Ishikawa (cell line): Measurements from ENCODE around the gene DENND11.

ENCODE experiments used
- CEBPB ChIP-seq: IDR thresholded peaks from 2 replicates; pipeline ENCODE4 v1.6.1; 2012
- EGR1 ChIP-seq: IDR thresholded peaks from 2 replicates; pipeline ENCODE4 v1.6.1; 2012
- EP300 ChIP-seq: IDR thresholded peaks from 2 replicates; pipeline ENCODE4 v1.6.1; 2012; ENCODE audit warnings: borderline replicate concordance
- MAX ChIP-seq: IDR thresholded peaks from 2 replicates; pipeline ENCODE4 v1.6.1; 2012
- NFIC ChIP-seq: IDR thresholded peaks from 2 replicates; pipeline ENCODE4 v1.6.1; 2012
- RAD21 ChIP-seq: IDR thresholded peaks from 2 replicates; pipeline ENCODE4 v1.6.1; 2012; ENCODE audit warnings: low read depth
- TAF1 ChIP-seq: IDR thresholded peaks from 2 replicates; pipeline ENCODE4 v1.6.1; 2012; ENCODE audit warnings: low read depth, mild to moderate bottlenecking
- YY1 ChIP-seq: IDR thresholded peaks from 2 replicates; pipeline ENCODE4 v1.6.1; 2012; ENCODE audit warnings: low read depth

- no peak for TF ChIP-seq EP300
- no peak for TF ChIP-seq RAD21
- TF ChIP-seq MAX = no peak
- TF ChIP-seq NFIC = no peak
- TF ChIP-seq YY1 = no peak
- TF ChIP-seq EGR1 = no peak
- TF ChIP-seq CEBPB = no peak
- no peak for TF ChIP-seq TAF1
Measured at GRCh38 chr7:141710301-141710700, 8.3 kb upstream of the DENND11 start.
